ENCODE data around the gene IFT74. TPM values are rescaled to one million over a fixed set of nuclear protein-coding genes. Genes with fewer than 3 reads are reported as not detected.
A peak's percentile ranks its signal among the peaks of the same experiment; 100 is the strongest.

IFT74 gene
- total RNA-seq, 2 donors from 2014 or later: 4.7 to 8.9 TPM

DNA sequence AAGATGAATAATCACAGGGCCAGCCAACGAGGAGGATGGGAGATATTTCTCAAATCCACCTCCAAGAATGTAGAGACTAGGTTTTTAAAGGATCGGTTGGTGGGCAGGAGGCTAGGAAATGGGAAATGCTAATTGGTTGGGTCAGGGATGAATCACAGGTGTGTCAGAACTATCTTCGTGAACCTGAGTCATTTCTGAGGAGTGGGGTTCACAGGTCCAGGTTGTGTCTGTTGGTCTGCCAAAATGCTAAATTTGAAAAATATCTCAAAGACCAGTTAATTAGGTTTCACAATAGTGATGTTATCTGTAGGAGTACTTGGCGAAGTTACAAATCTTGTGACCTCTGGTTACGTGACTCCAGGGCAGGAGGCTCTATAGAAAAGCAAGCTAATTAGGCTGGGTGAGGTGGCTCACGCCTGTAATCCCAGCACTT is 6.6 kb upstream of the IFT74 start:
- no peak overlapping the region for H3K4me3 Mint-ChIP-seq
- H3K36me3 Mint-ChIP-seq (ENCODE audit: low read depth): no peaks in the 10 kb centered on the region
- no peak overlapping the region for H3K27ac Mint-ChIP-seq

DNA sequence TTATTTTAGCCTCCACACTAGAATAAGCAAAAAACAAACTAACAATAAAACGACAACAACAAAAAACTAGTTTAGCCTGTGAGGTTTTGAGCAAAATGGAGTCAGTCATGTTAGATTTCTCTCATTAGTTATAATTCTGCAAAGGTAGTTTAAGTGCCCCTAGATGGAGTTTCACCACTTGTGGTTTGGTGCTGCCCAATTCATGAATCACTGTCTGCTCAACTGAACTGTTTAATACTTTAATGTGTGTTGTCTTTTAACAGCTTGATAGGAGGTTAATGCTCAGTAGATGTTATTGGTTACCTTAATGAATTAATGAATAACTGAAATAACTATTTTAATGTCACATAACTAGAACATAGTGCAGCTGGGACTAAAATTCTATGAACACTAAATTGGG is 5.7 kb upstream of the IFT74 start:
- peaks cover 24% of the 10 kb centered on the region for H3K4me1 Mint-ChIP-seq
- H3K36me3 Mint-ChIP-seq (ENCODE audit: low read depth): no peaks in the 10 kb centered on the region
- no peak overlapping the region for H3K4me3 Mint-ChIP-seq
- no peak overlapping the region for H3K27ac Mint-ChIP-seq
- ATAC-seq: no peak
- peaks cover 11% of the 10 kb centered on the region for H3K27me3 Mint-ChIP-seq
- H3K9me3 ChIP-seq (ENCODE audit: control insufficient read depth, low read length, poor library complexity, severe bottlenecking): no peaks in the 10 kb centered on the region
- DNase-seq: no peak

More for the DNA sequence above, 6.6 kb upstream of the IFT74 start:
- H3K4me1 Mint-ChIP-seq: peaks cover 21% of the 10 kb centered on the region
- H3K27me3 Mint-ChIP-seq: peaks cover 11% of the 10 kb centered on the region
- no peaks in the 10 kb centered on the region for H3K9me3 ChIP-seq (ENCODE audit: control insufficient read depth, low read length, poor library complexity, severe bottlenecking)
- DNase-seq: no peak
- ATAC-seq: no peak

DNA sequence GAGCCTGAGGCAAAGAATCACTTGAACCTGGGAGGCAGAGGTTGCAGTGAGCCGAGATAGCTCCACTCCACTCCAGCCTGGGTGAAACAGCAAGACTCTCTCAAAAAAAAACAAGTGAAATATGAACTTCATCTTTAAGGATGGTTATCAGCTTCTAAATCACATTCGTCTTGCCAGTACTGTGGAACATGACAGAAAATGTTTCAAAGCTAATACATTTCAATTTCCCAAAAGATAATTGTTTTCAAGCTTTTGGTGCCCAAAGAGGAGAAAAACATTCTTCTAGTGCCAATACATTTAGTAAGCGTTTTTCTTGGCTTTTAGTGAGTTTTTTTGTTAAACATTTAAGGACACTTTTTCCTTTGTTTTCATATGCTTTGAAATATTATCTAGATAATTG is 4.4 kb upstream of the IFT74 start:
- no peaks in the 10 kb centered on the region for H3K9me3 ChIP-seq (ENCODE audit: control insufficient read depth, low read length, poor library complexity, severe bottlenecking)
- H3K27me3 Mint-ChIP-seq: peaks cover 11% of the 10 kb centered on the region
- no peak overlapping the region for H3K27ac Mint-ChIP-seq
- DNase-seq: no peak
- peaks cover 19% of the 10 kb centered on the region for H3K4me1 Mint-ChIP-seq
- no peak for ATAC-seq
- H3K36me3 Mint-ChIP-seq (ENCODE audit: low read depth): no peaks in the 10 kb centered on the region
- no peak overlapping the region for H3K4me3 Mint-ChIP-seq

DNA sequence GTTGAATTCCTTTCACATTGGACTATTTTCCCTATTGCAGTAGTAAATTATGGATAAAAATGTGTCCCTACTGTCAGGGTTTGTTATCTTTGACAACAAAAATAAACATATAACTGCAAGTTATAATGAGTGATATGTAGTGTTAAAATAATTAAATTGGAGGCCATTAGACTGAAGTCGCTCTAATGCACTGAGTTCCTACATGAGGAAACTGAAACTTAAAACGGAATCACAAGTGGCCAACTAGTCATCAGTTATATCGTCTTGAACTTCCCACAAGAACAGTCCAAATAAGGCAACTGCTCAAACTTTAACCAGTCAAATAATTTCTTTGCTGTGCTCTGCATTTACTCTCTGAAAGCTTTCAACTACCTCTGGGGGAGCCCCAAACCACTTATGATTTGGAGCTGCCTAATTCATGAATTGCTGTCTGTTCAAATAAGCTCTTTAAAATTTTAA is 2.1 kb upstream of the IFT74 start:
- DNase-seq: no peak
- Mint-ChIP-seq H3K4me1 (peaks cover 19% of the 10 kb centered on the region), H3K27ac (peak overlapping the region; percentile 59), H3K27me3 (peaks cover 5% of the 10 kb centered on the region), H3K4me3 (peak overlapping the region; percentile 71), H3K36me3 (ENCODE audit: low read depth) (no peaks in the 10 kb centered on the region)
- H3K9me3 ChIP-seq (ENCODE audit: control insufficient read depth, low read length, poor library complexity, severe bottlenecking): no peaks in the 10 kb centered on the region
- no peak for ATAC-seq

DNA sequence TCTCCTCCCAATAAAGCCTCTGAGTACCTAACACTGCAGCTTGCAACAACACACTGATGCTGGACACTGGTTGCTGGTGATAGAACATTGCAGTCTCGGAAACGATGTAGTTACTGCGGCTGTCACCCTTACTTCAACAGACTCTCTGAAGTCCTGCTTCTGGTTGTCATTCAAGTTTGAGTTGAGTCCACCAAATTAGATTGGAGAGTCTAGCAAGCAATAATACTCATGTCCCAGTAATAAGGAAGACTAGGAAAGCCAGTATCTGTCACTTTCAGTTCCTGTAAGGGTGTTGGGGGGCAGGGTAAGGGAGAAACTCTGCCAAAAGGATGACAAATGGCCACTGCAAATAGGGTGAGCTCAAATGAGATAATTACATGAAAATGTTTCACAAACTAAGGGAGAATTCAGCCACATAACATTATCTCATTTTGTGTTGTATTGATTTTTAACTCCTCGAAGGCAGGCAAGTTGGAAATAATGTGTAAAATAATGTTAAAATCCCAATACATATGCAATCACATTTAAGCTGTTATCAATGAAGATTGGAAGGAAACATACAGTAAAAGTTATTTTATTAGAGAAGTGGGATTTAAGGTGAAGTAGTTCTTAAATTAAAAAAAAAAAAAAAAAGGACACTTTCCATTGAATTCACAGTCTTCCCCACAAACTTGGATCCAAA is 849 bp upstream of the IFT74 start:
- H3K9me3 ChIP-seq (ENCODE audit: control insufficient read depth, low read length, poor library complexity, severe bottlenecking): no peaks in the 10 kb centered on the region
- Mint-ChIP-seq H3K27ac (peak overlapping the region; percentile 96), H3K27me3 (no peaks in the 10 kb centered on the region), H3K4me1 (peaks cover 19% of the 10 kb centered on the region), H3K36me3 (ENCODE audit: low read depth) (no peaks in the 10 kb centered on the region), H3K4me3 (peak overlapping the region; percentile 88)
- ATAC-seq: no peak
- no peak for DNase-seq

DNA sequence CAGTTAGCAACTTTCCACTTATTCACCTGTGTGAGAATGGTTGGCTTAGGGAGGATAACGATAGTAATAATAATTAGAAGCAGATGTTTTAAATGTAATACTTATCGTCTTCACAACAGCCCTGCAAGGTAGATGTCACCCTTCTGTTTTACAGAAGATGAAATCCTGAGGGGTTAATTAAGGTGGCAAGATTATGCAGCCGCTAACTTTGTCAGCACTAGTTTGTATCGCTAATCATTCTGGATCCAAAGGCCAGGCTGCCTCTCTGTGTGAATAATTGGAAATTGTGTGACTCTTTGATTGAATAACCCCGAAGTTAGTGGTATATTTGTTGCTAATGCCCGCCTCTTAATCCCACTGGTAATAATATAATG is 635 bp downstream of the IFT74 start:
- Mint-ChIP-seq H3K4me3 (peak overlapping the region; percentile 88), H3K27ac (peak overlapping the region; percentile 96)

DNA sequence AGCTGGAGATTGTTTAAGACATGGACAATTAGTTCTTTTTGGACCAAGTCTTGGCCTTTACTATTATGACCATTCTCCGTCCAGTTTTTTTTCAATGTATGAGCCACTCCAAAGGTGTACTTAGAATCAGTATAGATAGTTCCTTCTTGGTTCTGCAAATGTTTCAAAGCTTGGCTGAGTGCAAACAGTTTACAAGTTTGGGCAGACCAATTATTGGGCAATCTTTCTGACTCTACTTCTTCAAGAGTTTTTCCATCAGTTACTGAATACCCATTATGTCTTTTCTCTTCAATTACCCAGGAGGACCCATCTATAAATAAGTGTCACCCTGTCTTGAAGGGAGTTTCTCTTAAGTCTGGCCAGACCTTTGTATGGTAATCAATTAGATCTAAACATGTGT is 15.5 kb downstream of the IFT74 start:
- ATAC-seq (no peak), DNase-seq (no peak)
- Mint-ChIP-seq H3K36me3 (ENCODE audit: low read depth) (no peaks in the 10 kb centered on the region), H3K27ac (no peak overlapping the region), H3K4me1 (peaks cover 2% of the 10 kb centered on the region), H3K4me3 (no peak overlapping the region), H3K27me3 (no peaks in the 10 kb centered on the region)
- no peaks in the 10 kb centered on the region for H3K9me3 ChIP-seq (ENCODE audit: control insufficient read depth, low read length, poor library complexity, severe bottlenecking)

More for the DNA sequence above, 635 bp downstream of the IFT74 start:
- peaks cover 23% of the 10 kb centered on the region for H3K4me1 Mint-ChIP-seq
- no peak for DNase-seq
- H3K9me3 ChIP-seq (ENCODE audit: control insufficient read depth, low read length, poor library complexity, severe bottlenecking): no peaks in the 10 kb centered on the region
- ATAC-seq: no peak
- peaks cover 3% of the 10 kb centered on the region for H3K36me3 Mint-ChIP-seq (ENCODE audit: low read depth)
- no peaks in the 10 kb centered on the region for H3K27me3 Mint-ChIP-seq

DNA sequence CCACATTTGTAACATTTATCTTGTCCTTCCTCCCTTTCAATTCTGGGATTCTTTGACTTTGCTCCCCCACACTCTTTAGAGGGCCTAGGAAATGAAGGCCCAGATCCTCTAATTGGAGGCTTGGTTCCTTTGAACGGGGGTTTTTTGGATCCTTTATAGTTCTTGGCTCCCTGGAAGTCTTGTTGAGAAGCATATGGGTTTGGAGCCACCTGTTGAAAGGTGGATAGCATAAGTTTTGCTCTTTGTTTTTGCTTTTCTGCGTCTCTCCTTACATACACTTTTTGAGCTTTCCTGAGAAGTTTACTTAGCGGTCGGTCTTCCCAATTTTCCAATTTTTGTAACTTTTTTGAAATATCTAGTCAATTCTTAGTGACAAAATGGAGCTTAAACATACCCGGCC is 17.8 kb downstream of the IFT74 start:
- no peak overlapping the region for H3K4me3 Mint-ChIP-seq
- no peaks in the 10 kb centered on the region for H3K36me3 Mint-ChIP-seq (ENCODE audit: low read depth)
- H3K4me1 Mint-ChIP-seq: peaks cover 2% of the 10 kb centered on the region
- no peaks in the 10 kb centered on the region for H3K27me3 Mint-ChIP-seq
- H3K27ac Mint-ChIP-seq: no peak overlapping the region
- H3K9me3 ChIP-seq (ENCODE audit: control insufficient read depth, low read length, poor library complexity, severe bottlenecking): no peaks in the 10 kb centered on the region
- ATAC-seq (no peak), DNase-seq (no peak)

DNA sequence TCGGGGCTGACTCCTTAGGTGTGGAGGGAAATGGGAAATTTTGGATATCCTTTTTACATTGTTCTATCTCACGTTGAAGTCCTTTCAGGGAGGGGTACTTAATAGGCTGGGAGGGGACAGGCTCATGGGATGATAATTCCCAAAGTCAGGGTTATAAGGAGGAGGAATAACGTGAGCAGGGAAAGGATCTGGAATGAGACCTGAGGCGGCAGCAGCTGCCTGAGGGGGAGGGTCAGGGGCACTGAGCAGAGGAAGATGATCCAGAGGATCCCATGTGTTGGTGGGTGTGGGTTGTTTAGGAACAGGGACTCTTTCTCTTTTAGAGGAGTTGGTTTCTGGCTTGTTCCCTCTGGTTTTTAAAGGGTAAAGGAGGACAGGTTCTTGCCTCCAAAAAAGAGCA is 18.7 kb downstream of the IFT74 start:
- Mint-ChIP-seq H3K4me3 (no peak overlapping the region), H3K36me3 (ENCODE audit: low read depth) (no peaks in the 10 kb centered on the region), H3K27ac (no peak overlapping the region), H3K4me1 (peaks cover 2% of the 10 kb centered on the region), H3K27me3 (no peaks in the 10 kb centered on the region)
- no peak for ATAC-seq
- no peaks in the 10 kb centered on the region for H3K9me3 ChIP-seq (ENCODE audit: control insufficient read depth, low read length, poor library complexity, severe bottlenecking)
- no peak for DNase-seq

DNA sequence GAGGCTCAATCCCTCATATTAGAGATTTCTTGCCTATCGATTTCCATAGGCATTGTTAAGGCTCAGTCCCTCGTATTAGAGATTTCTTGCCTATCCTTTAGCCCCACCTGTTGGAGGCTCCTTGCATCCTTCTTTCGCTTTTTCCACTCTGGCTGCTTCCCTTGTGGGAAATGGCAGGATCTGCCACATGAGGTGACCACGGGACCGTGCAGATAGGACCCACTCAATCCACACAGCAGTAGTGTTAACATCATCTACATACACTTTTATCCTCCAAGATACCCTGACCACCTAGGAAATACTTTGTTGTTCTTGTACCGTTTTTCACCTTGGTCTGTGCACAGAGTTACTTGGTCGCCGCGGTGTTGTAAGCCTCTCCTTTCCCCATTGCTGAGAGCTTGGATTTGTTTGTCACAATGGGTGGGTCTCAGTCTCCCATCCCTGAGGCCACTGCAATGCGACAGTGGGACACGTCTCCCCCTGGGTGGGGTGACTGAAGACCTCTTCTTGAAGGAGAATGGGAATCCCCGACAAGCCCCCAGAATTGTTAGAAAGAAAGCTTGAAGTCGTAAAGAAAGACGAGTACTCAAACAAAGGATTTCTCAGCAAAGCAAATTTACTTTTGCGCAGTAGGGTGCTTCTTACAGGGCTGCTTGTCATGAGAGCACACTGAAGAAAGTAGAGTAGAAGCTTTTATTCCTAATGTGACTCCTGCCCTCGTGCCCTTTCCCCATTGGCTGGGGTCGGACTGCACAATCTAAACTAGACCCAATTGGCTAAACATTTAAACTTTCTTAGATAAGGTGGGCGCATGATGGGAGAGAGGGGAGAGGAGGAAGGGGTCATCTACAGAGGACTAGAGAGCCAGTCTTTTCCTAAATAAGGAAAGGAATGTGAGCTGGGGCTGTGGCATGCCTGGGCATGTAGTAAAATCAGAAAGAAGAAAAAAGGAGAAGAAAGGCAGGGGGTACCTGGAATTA is 19.8 kb downstream of the IFT74 start:
- ATAC-seq (no peak), DNase-seq (no peak)
- Mint-ChIP-seq H3K4me3 (peak overlapping the region; percentile 57), H3K36me3 (ENCODE audit: low read depth) (no peaks in the 10 kb centered on the region), H3K27ac (no peak overlapping the region), H3K27me3 (no peaks in the 10 kb centered on the region), H3K4me1 (peaks cover 2% of the 10 kb centered on the region)
- no peaks in the 10 kb centered on the region for H3K9me3 ChIP-seq (ENCODE audit: control insufficient read depth, low read length, poor library complexity, severe bottlenecking)

DNA sequence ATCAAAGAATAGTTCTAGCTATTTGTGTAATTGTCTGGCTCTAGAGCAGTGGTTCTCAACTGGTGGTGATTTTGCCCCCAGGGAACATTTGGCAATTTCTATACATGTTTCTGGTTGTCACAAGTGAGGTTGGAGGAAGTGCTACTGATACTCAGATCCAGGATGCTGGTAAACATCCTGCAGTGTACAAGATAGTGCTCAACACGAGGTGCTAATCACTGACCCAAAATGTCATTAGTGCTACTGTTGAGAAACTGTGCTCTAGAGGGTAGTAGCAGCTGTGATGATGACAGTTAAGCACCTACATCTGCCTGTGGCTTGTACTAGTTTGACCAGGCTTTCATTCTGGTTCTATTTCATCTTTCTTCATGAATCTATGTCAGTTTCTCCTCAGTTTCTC is 27.1 kb downstream of the IFT74 start:
- ATAC-seq (no peak), DNase-seq (no peak)
- H3K36me3 Mint-ChIP-seq (ENCODE audit: low read depth): peaks cover 9% of the 10 kb centered on the region
- no peaks in the 10 kb centered on the region for H3K27me3 Mint-ChIP-seq
- H3K9me3 ChIP-seq (ENCODE audit: control insufficient read depth, low read length, poor library complexity, severe bottlenecking): no peaks in the 10 kb centered on the region
- no peak overlapping the region for H3K4me3 Mint-ChIP-seq
- H3K27ac Mint-ChIP-seq: peak overlapping the region; percentile 59
- H3K4me1 Mint-ChIP-seq: no peaks in the 10 kb centered on the region

DNA sequence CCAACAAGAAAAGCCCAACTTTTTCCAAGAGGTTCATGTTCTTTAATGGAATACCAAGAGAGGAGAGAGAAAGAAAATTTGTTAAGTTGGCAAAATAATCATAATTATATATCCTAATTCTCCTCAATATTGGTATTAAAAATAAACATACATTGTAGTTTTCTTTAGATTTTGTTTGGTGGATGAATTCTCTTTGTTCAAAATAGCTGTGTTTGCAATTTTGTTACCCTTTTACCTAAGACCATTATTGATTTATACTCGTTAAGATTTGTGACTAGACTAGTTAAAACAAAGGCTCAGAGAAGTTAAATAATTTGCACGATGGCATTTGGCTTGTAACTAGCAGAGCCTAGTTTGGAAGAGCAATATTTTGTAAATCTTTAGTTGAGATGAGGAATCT is 39.6 kb downstream of the IFT74 start:
- Mint-ChIP-seq H3K4me3 (no peak overlapping the region), H3K36me3 (ENCODE audit: low read depth) (peaks cover 2% of the 10 kb centered on the region), H3K4me1 (no peaks in the 10 kb centered on the region), H3K27ac (no peak overlapping the region), H3K27me3 (no peaks in the 10 kb centered on the region)
- ATAC-seq (no peak), DNase-seq (no peak)
- H3K9me3 ChIP-seq (ENCODE audit: control insufficient read depth, low read length, poor library complexity, severe bottlenecking): no peaks in the 10 kb centered on the region

DNA sequence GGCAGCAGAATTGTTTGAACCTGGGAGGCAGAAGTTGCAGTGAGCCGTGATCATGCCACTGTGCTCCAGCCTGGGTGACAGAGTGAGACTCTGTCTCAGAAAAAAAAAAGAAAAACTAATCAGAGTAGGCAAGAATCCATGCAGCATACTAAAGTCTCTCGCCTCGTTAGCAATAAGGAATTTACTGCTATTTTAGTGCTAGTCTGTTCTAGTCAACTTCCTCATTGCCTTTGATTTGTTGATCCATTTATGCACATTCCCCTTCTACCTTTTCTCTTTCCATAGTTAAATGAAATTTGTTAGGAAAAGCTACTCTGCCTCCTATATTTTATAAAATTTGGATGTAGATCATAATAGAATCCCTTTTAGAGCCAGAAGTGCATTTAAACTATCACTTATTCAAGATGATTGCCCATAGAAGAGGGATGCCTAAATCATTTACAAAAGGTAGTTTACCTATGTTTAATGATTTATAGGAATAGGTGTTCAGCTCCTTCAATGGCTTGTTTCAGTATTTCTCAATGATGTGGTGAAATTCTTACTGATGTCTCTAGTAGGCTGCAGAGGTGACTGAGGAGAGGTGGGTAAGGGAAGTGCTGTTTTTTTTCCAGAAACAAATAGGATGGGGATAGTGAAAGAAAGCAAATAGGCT is 47.3 kb downstream of the IFT74 start:
- Mint-ChIP-seq H3K27ac (no peak overlapping the region), H3K4me1 (no peaks in the 10 kb centered on the region), H3K36me3 (ENCODE audit: low read depth) (peaks cover 3% of the 10 kb centered on the region), H3K4me3 (no peak overlapping the region), H3K27me3 (no peaks in the 10 kb centered on the region)
- no peaks in the 10 kb centered on the region for H3K9me3 ChIP-seq (ENCODE audit: control insufficient read depth, low read length, poor library complexity, severe bottlenecking)
- ATAC-seq (no peak), DNase-seq (no peak)
